H1 (cell line): ENCODE results near the gene SESN3. TPM values are rescaled to one million over a fixed set of nuclear protein-coding genes. Genes with fewer than 3 reads are reported as not detected.

ENCODE experiments used
- EP300 ChIP-seq, 2 experiments: IDR thresholded peaks; 1 replicate in 1 of 2; 2 replicates in 1 of 2; pipeline ENCODE4 v1.6.1; 2011 to 2012; ENCODE audit warnings: low read depth in 2 of 2, low read length in 2 of 2, mild to moderate bottlenecking in 2 of 2, borderline replicate concordance in 1 of 2, inconsistent platforms in 1 of 2, moderate library complexity in 1 of 2
- SRF ChIP-seq: IDR thresholded peaks from 2 replicates; pipeline ENCODE4 v1.6.1; 2011; ENCODE audit warnings: mild to moderate bottlenecking, low read depth, low read length, moderate library complexity
- USF2 ChIP-seq: IDR thresholded peaks from 2 replicates; pipeline ENCODE4 v1.6.1; 2011; ENCODE audit warnings: low read length, improper control_type of control experiment
- polyA plus RNA-seq, 7 experiments: library from polyadenylated mRNA; depleted of rRNA in 3 of 7; stranded (reverse) in 5 of 7; unstranded in 2 of 7; fragments of >200 nt in 5 of 7; fragments of 200-250 nt in 2 of 7; gene quantifications; 1 replicate in 5 of 7; 2 replicates in 1 of 7; 4 replicates in 1 of 7; pipeline versions ENCODE4 v1.2.1 to v1.2.3, GENCODE V29; 2011 to 2013; ENCODE audit warnings: missing spikeins in 2 of 7, mixed read lengths in 2 of 7
- total RNA-seq: library from RNA; stranded (reverse); fragmentation: NEBNext Ultra II Directional; extraction: Animal tissue kit (Norgen Biotek cat#: 25700); gene quantifications from 2 replicates; pipeline ENCODE4 v1.2.1, GENCODE V29; 2021

The SESN3 gene
- total and polyA plus RNA-seq, 2 of the 8 experiments (the other 6 are each of a cell fraction or from before 2014, with no cell fraction given): 10.2 to 31.1 TPM

GRCh38 chr11:95150956-95151684, 79.9 kb downstream of the SESN3 start (continued):
- TF ChIP-seq USF2 (no peak), EP300 (IDR thresholded peaks at IDR 0.05; ENCODE audit: borderline replicate concordance in 1 of 2, low read depth in 2 of 2, low read length in 2 of 2) (no peak), SRF (no peak)
